HG02852 (cell line): Measurements from ENCODE around the gene STRBP.

Experiments
- ATAC-seq: cut with Tn5 transposase; IDR thresholded peaks from one replicate; pipeline ENCODE4 v1.9.1; 2021; ENCODE audit warnings: mild to moderate bottlenecking, moderate library complexity; ENCODE audit not compliant: unreplicated experiment

Gene STRBP

GRCh38 chr9:123105490-123105889 lies 162.9 kb downstream of the STRBP start:
- ATAC-seq, result no peak

- no peak for ATAC-seq
Measured at GRCh38 chr9:123104807-123105206, 163.6 kb downstream of the STRBP start.

GRCh38 chr9:123102375-123103113 lies 165.8 kb downstream of the STRBP start:
- ATAC-seq, result no peak

- no peak for ATAC-seq
Measured at GRCh38 chr9:123099548-123099947, 168.8 kb downstream of the STRBP start.

- no peak for ATAC-seq
Measured at GRCh38 chr9:123099042-123099441, 169.3 kb downstream of the STRBP start.

- ATAC-seq, result no peak
Measured at GRCh38 chr9:123098096-123098459, 170.3 kb downstream of the STRBP start.

GRCh38 chr9:123097430-123098095 lies 170.8 kb downstream of the STRBP start:
- ATAC-seq, result no peak

GRCh38 chr9:123096987-123097386 lies 171.4 kb downstream of the STRBP start:
- ATAC-seq, result no peak

- ATAC-seq, result no peak
Measured at GRCh38 chr9:123093141-123093540, 175.2 kb downstream of the STRBP start.

- ATAC-seq, result no peak
Measured at GRCh38 chr9:123091459-123091858, 176.9 kb downstream of the STRBP start.

- ATAC-seq, result no peak
Measured at GRCh38 chr9:123090956-123091355, 177.4 kb downstream of the STRBP start.

GRCh38 chr9:123090198-123090896 lies 178.0 kb downstream of the STRBP start:
- no peak for ATAC-seq

- no peak for ATAC-seq
Measured at GRCh38 chr9:123089790-123090189, 178.6 kb downstream of the STRBP start.

- no peak for ATAC-seq
Measured at GRCh38 chr9:123089040-123089439, 179.3 kb downstream of the STRBP start.

GRCh38 chr9:123087359-123087888 lies 181.0 kb downstream of the STRBP start:
- no peak for ATAC-seq

- ATAC-seq, result no peak
Measured at GRCh38 chr9:123085916-123086315, 182.5 kb downstream of the STRBP start.

GRCh38 chr9:123084256-123084655 lies 184.1 kb downstream of the STRBP start:
- no peak for ATAC-seq

GRCh38 chr9:123083680-123084079 lies 184.7 kb downstream of the STRBP start:
- ATAC-seq, result no peak

GRCh38 chr9:123081824-123082223 lies 186.6 kb downstream of the STRBP start:
- ATAC-seq, result no peak

- ATAC-seq, result no peak
Measured at GRCh38 chr9:123080444-123080843, 187.9 kb downstream of the STRBP start.

- ATAC-seq, result no peak
Measured at GRCh38 chr9:123074628-123075027, 193.8 kb downstream of the STRBP start.

- ATAC-seq, result no peak
Measured at GRCh38 chr9:123073991-123074422, 194.4 kb downstream of the STRBP start.
